H1 (cell line): ENCODE results near the gene TMEM170A. TPM values are rescaled to one million over a fixed set of nuclear protein-coding genes. Genes with fewer than 3 reads are reported as not detected.

Experiments
- CTCF ChIA-PET: fragments of 300-600 bp; sonication (Branson Sonifier 250); formaldehyde crosslinking; loops from one replicate; lab custom pipeline; 2021; ENCODE audit not compliant: partially characterized antibody; lab: Charles Lee
- POLR2A ChIA-PET: fragments of 300-600 bp; sonication (Branson Sonifier 250); formaldehyde crosslinking; loops from one replicate; lab custom pipeline; 2021; ENCODE audit warnings: inconsistent platforms; ENCODE audit not compliant: partially characterized antibody; lab: Charles Lee
- DNase-seq, 2 experiments: peaks; one replicate each; pipeline versions ENCODE4 v3.0.0 to v3.0.0-alpha.2; 2010 to 2022; ENCODE audit warnings: low spot score in 2 of 2, low read depth in 1 of 2, mixed read lengths in 1 of 2
- FAIRE-seq: peaks from 2 replicates; lab custom pipeline; 2011; peaks lifted over from hg19 to GRCh38; lab: Jason Lieb, UNC
- H2AFZ ChIP-seq: 2 replicates; pipeline ENCODE4 v1.8.1; 2012; ENCODE audit warnings: low read length, inconsistent platforms
- H2AK5ac ChIP-seq: 2 replicates; pipeline ENCODE4 v1.6.1; 2013; ENCODE audit warnings: low read depth, low read length
- H2BK120ac ChIP-seq: replicated peaks from 2 replicates; pipeline ENCODE3; 2013; ENCODE audit warnings: low read depth, low read length, inconsistent platforms
- H2BK12ac ChIP-seq: 2 replicates; pipeline ENCODE4 v1.6.1; 2013; ENCODE audit warnings: low read depth, low read length
- H2BK15ac ChIP-seq: 2 replicates; pipeline ENCODE4 v1.6.1; 2013; ENCODE audit warnings: low read length
- H2BK20ac ChIP-seq: 2 replicates; pipeline ENCODE4 v1.6.1; 2013; ENCODE audit warnings: low read length
- H2BK5ac ChIP-seq: 2 replicates; pipeline ENCODE4 v1.6.1; 2013; ENCODE audit warnings: low read depth, low read length
- H3K14ac ChIP-seq: 2 replicates; pipeline ENCODE4 v1.6.1; 2013; ENCODE audit warnings: inconsistent platforms; ENCODE audit not compliant: insufficient read length
- H3K18ac ChIP-seq: 2 replicates; pipeline ENCODE4 v1.6.1; 2013; ENCODE audit warnings: low read length; ENCODE audit errors: extremely low read depth
- H3K23ac ChIP-seq: 2 replicates; pipeline ENCODE4 v1.6.1; 2013; ENCODE audit warnings: inconsistent platforms; ENCODE audit not compliant: insufficient read length
- H3K23me2 ChIP-seq: 2 replicates; pipeline ENCODE4 v1.6.1; 2013; ENCODE audit warnings: low read depth, low read length
- H3K27ac ChIP-seq: 2 replicates; pipeline ENCODE4 v1.6.1; 2011; ENCODE audit warnings: low read depth, low read length, inconsistent platforms
- H3K27me3 ChIP-seq, 4 experiments: replicated peaks in 1 of 4; 1 replicate in 1 of 4; 2 replicates in 3 of 4; pipeline versions ENCODE4 v1.6.1 to v1.8.1; 2011 to 2013; ENCODE audit warnings: low read length in 3 of 4, mild to moderate bottlenecking in 3 of 4, inconsistent platforms in 2 of 4, mixed read lengths in 2 of 4, moderate library complexity in 1 of 4; ENCODE audit not compliant: control insufficient read depth in 3 of 4, insufficient read depth in 3 of 4; ENCODE audit errors: extremely low read depth in 1 of 4
- H3K36me3 ChIP-seq, 4 experiments: 2 replicates each; pipeline versions ENCODE4 v1.6.1 to v1.8.1; 2011 to 2013; ENCODE audit warnings: mild to moderate bottlenecking in 4 of 4, low read length in 3 of 4, moderate library complexity in 2 of 4, control low read depth in 1 of 4, inconsistent platforms in 1 of 4; ENCODE audit not compliant: insufficient read depth in 4 of 4, control insufficient read depth in 2 of 4
- H3K4ac ChIP-seq: replicated peaks from 2 replicates; pipeline ENCODE3; 2013; ENCODE audit warnings: low read length, low read depth, mixed read lengths, inconsistent platforms; ENCODE audit not compliant: insufficient read length
- H3K4me1 ChIP-seq, 4 experiments: replicated peaks in 1 of 4; 1 replicate in 1 of 4; 2 replicates in 3 of 4; pipeline versions ENCODE4 v1.6.1 to v1.8.1; 2011 to 2013; ENCODE audit warnings: low read length in 3 of 4, inconsistent platforms in 2 of 4, mixed read lengths in 1 of 4; ENCODE audit not compliant: insufficient read depth in 4 of 4, control insufficient read depth in 3 of 4
- H3K4me2 ChIP-seq, 2 experiments: 2 replicates each; pipeline versions ENCODE4 v1.6.1 to v1.8.1; 2011 to 2013; ENCODE audit warnings: low read depth in 2 of 2, low read length in 2 of 2, control low read depth in 1 of 2, inconsistent platforms in 1 of 2, mild to moderate bottlenecking in 1 of 2; ENCODE audit not compliant: insufficient read depth in 1 of 2
- H3K4me3 ChIP-seq, 4 experiments: fragments of 200-600, 300-600 bp in 1 of 4; sonication (generic), shearing (Covaris generic), sonication (Bioruptor Twin) in 1 of 4; 2 replicates each; pipeline versions ENCODE4 v1.5.1 to v1.8.1; 2011 to 2016; ENCODE audit warnings: low read length in 4 of 4, low read depth in 3 of 4, control low read depth in 2 of 4, inconsistent platforms in 2 of 4, mild to moderate bottlenecking in 2 of 4, mixed read lengths in 1 of 4, moderate library complexity in 1 of 4; ENCODE audit not compliant: insufficient read depth in 2 of 4; ENCODE audit errors: extremely low read depth in 1 of 4
- H3K56ac ChIP-seq: replicated peaks from 2 replicates; pipeline ENCODE3; 2013; ENCODE audit warnings: low read depth, mild to moderate bottlenecking, mixed read lengths, low read length, inconsistent platforms; ENCODE audit not compliant: insufficient read length
- H3K79me1 ChIP-seq: 2 replicates; pipeline ENCODE4 v1.6.1; 2013; ENCODE audit warnings: low read depth, low read length, control low read depth
- H3K79me2 ChIP-seq, 2 experiments: 2 replicates each; pipeline versions ENCODE4 v1.6.1 to v1.8.1; 2012 to 2013; ENCODE audit warnings: low read length in 2 of 2, mild to moderate bottlenecking in 2 of 2, inconsistent platforms in 1 of 2; ENCODE audit not compliant: insufficient read depth in 2 of 2, control insufficient read depth in 1 of 2
- H3K9ac ChIP-seq, 4 experiments: replicated peaks in 1 of 4; 1 replicate in 1 of 4; 2 replicates in 3 of 4; pipeline versions ENCODE4 v1.6.1 to v1.8.1; 2011 to 2013; ENCODE audit warnings: low read depth in 3 of 4, low read length in 3 of 4, control low read depth in 2 of 4, mild to moderate bottlenecking in 2 of 4, moderate library complexity in 2 of 4, inconsistent platforms in 1 of 4; ENCODE audit errors: extremely low read depth in 1 of 4
- H3K9me3 ChIP-seq, 2 experiments: 2 replicates each; pipeline versions ENCODE4 v1.6.1 to v1.8.1; 2012 to 2013; ENCODE audit warnings: mild to moderate bottlenecking in 2 of 2, moderate library complexity in 2 of 2, control low read depth in 1 of 2, inconsistent platforms in 1 of 2, low read depth in 1 of 2, low read length in 1 of 2, mixed read lengths in 1 of 2; ENCODE audit not compliant: insufficient read depth in 2 of 2
- H4K20me1 ChIP-seq, 2 experiments: replicated peaks in 1 of 2; 2 replicates each; pipeline versions ENCODE3 to v1.8.1; 2011 to 2013; ENCODE audit warnings: inconsistent platforms in 2 of 2, low read length in 2 of 2, mild to moderate bottlenecking in 1 of 2; ENCODE audit not compliant: insufficient read depth in 2 of 2, control insufficient read depth in 1 of 2
- H4K5ac ChIP-seq: 2 replicates; pipeline ENCODE4 v1.6.1; 2013; ENCODE audit warnings: low read length, low read depth, mixed read lengths, inconsistent platforms; ENCODE audit not compliant: insufficient read length
- H4K8ac ChIP-seq: 2 replicates; pipeline ENCODE4 v1.8.0; 2013; ENCODE audit warnings: mild to moderate bottlenecking, moderate library complexity, low read length, inconsistent platforms; ENCODE audit not compliant: insufficient read depth; ENCODE audit errors: extremely low read depth
- H4K91ac ChIP-seq: replicated peaks from 2 replicates; pipeline ENCODE3; 2013; ENCODE audit warnings: low read length, mixed read lengths, inconsistent platforms; ENCODE audit not compliant: insufficient read length
- ATF2 ChIP-seq: IDR thresholded peaks from 2 replicates; pipeline ENCODE4 v1.6.1; 2012; ENCODE audit warnings: low read length, inconsistent platforms
- CTCF ChIP-seq, 3 experiments: IDR thresholded peaks; 1 replicate in 2 of 3; 2 replicates in 1 of 3; pipeline versions ENCODE4 v1.5.1 to v1.6.1; 2011; ENCODE audit warnings: low read length in 3 of 3, mild to moderate bottlenecking in 3 of 3, inconsistent platforms in 2 of 3, low read depth in 1 of 3, moderate library complexity in 1 of 3; ENCODE audit not compliant: insufficient read depth in 1 of 3; ENCODE audit errors: control extremely low read depth in 1 of 3
- GABPA ChIP-seq: IDR thresholded peaks from 2 replicates; pipeline ENCODE4 v1.6.1; 2011; ENCODE audit warnings: mild to moderate bottlenecking, low read length, moderate library complexity, borderline replicate concordance; ENCODE audit not compliant: insufficient read depth
- RAD21 ChIP-seq, 2 experiments: IDR thresholded peaks in 1 of 2; conservative IDR thresholded peaks in 1 of 2; 2 replicates each; pipeline ENCODE4 v1.6.1; 2011; ENCODE audit warnings: low read depth in 2 of 2, low read length in 2 of 2, improper control_type of control experiment in 1 of 2, inconsistent platforms in 1 of 2, mild to moderate bottlenecking in 1 of 2, moderate library complexity in 1 of 2
- RBBP5 ChIP-seq: IDR thresholded peaks from 2 replicates; pipeline ENCODE4 v1.7.1; 2012; ENCODE audit warnings: low read depth, mild to moderate bottlenecking, inconsistent platforms, low read length, moderate library complexity, borderline replicate concordance
- SIX5 ChIP-seq: IDR thresholded peaks from 2 replicates; pipeline ENCODE4 v1.6.1; 2011; ENCODE audit warnings: mild to moderate bottlenecking, low read depth, low read length
- SP4 ChIP-seq: IDR thresholded peaks from 2 replicates; pipeline ENCODE4 v1.6.1; 2012; ENCODE audit warnings: low read length, inconsistent platforms
- TCF12 ChIP-seq: IDR thresholded peaks from 2 replicates; pipeline ENCODE4 v1.6.1; 2011; ENCODE audit warnings: low read depth, mild to moderate bottlenecking, low read length
- TEAD4 ChIP-seq: IDR thresholded peaks from 2 replicates; pipeline ENCODE4 v1.6.1; 2012; ENCODE audit warnings: low read depth, low read length, inconsistent platforms, mixed read lengths
- polyA plus RNA-seq, 7 experiments: library from polyadenylated mRNA; depleted of rRNA in 3 of 7; stranded (reverse) in 5 of 7; unstranded in 2 of 7; fragments of >200 nt in 5 of 7; fragments of 200-250 nt in 2 of 7; gene quantifications; 1 replicate in 5 of 7; 2 replicates in 1 of 7; 4 replicates in 1 of 7; pipeline versions ENCODE4 v1.2.1 to v1.2.3, GENCODE V29; 2011 to 2013; ENCODE audit warnings: missing spikeins in 2 of 7, mixed read lengths in 2 of 7
- total RNA-seq: library from RNA; stranded (reverse); fragmentation: NEBNext Ultra II Directional; extraction: Animal tissue kit (Norgen Biotek cat#: 25700); gene quantifications from 2 replicates; pipeline ENCODE4 v1.2.1, GENCODE V29; 2021

TMEM170A gene
- total and polyA plus RNA-seq, 2 of the 8 experiments (the other 6 are each of a cell fraction or from before 2014, with no cell fraction given), result 22.9 to 56.6 TPM

- H3K14ac ChIP-seq, result no peak overlapping the region
- H3K4me3 ChIP-seq, result no peak overlapping the region
- no peak overlapping the region for H2BK20ac ChIP-seq
- no peak overlapping the region for H2AFZ ChIP-seq
- no peak overlapping the region for H3K4me2 ChIP-seq
- no peak overlapping the region for H2BK15ac ChIP-seq
- H4K20me1 ChIP-seq, result peaks cover 0 to 5% of the 10 kb centered on the region in 2 experiments
- no peak overlapping the region for H2BK5ac ChIP-seq
- no peak overlapping the region for H3K23ac ChIP-seq
- no peak overlapping the region for H4K5ac ChIP-seq
- H4K91ac ChIP-seq, result no peak overlapping the region
- H3K4ac ChIP-seq, result no peak overlapping the region
- no peaks in the 10 kb centered on the region; the same call in none of the 2 replicates for H3K79me1 ChIP-seq
- H3K9ac ChIP-seq, result no peak overlapping the region
- no peaks in the 10 kb centered on the region for H3K4me1 ChIP-seq
- POLR2A ChIA-PET, result interaction anchor here (0.7 kb wide), 1 partner anchor 18 kb away, joined by 3 read pairs; no protein-coding TSS in a partner anchor
- peaks cover 0 to 9% (median 6%) of the 10 kb centered on the region in 4 experiments; a peak in 6 of 8 replicates for H3K36me3 ChIP-seq
- no peak overlapping the region for H2BK12ac ChIP-seq
- no peak overlapping the region for H4K8ac ChIP-seq
- no peaks in the 10 kb centered on the region for H3K27me3 ChIP-seq
- H3K9me3 ChIP-seq, result no peaks in the 10 kb centered on the region
- DNase-seq (no peak), FAIRE-seq (no peak)
- H3K27ac ChIP-seq, result no peak overlapping the region
- CTCF ChIA-PET, result interaction anchor here (0.8 to 3.9 kb wide), 19 partner anchors 9 to 211 kb away, joined by 3 to 33 read pairs (median 4); no protein-coding TSS in a partner anchor
- H3K79me2 ChIP-seq, result peaks cover 0 to 4% of the 10 kb centered on the region in 2 experiments; a peak in 1 of 4 replicates
- no peaks in the 10 kb centered on the region for H3K23me2 ChIP-seq
- no peak overlapping the region for H2BK120ac ChIP-seq
- H3K56ac ChIP-seq, result no peak overlapping the region
- H2AK5ac ChIP-seq, result no peak overlapping the region
- H3K18ac ChIP-seq, result no peak overlapping the region
- no peak for TF ChIP-seq CTCF (IDR thresholded peaks at IDR 0.05; ENCODE audit: control extremely low read depth in 1 of 3, insufficient read depth in 1 of 3, low read depth in 1 of 3, low read length in 3 of 3)
- no peak for TF ChIP-seq SP4
- TF ChIP-seq RAD21 (IDR thresholded peaks at IDR 0.05 in 1 of 2, conservative IDR thresholded peaks at IDR 0.05 in 1 of 2; ENCODE audit: low read depth in 2 of 2, low read length in 2 of 2), result no peak
- TF ChIP-seq ATF2, result no peak
- TF ChIP-seq SIX5, result no peak
- no peak for TF ChIP-seq RBBP5
- no peak for TF ChIP-seq TCF12
- TF ChIP-seq GABPA, result no peak
- TF ChIP-seq TEAD4, result no peak
Measured at GRCh38 chr16:75401691-75402090, 62.8 kb downstream of the TMEM170A start.
